Mucosa of stomach (tissue), 1 donor: ENCODE data around the gene MARK2.
A peak's percentile ranks its signal among the peaks of the same experiment; 100 is the strongest.

Experiments
- H3K27me3 ChIP-seq: one replicate; pipeline ENCODE4 v1.7.0; 2013; ENCODE audit warnings: mild to moderate bottlenecking, low read length; ENCODE audit not compliant: control insufficient read depth, insufficient read depth
- H3K36me3 ChIP-seq: one replicate; pipeline ENCODE4 v1.7.0; 2013; ENCODE audit warnings: low read length; ENCODE audit not compliant: control insufficient read depth, insufficient read depth
- H3K4me1 ChIP-seq: one replicate; pipeline ENCODE4 v1.7.0; 2013; ENCODE audit warnings: mild to moderate bottlenecking, low read length; ENCODE audit not compliant: control insufficient read depth, insufficient read depth
- H3K4me3 ChIP-seq: one replicate; pipeline ENCODE4 v1.7.0; 2013; ENCODE audit warnings: low read length
- H3K9ac ChIP-seq: one replicate; pipeline ENCODE4 v1.7.0; 2013; ENCODE audit warnings: mild to moderate bottlenecking, low read length, moderate library complexity
- H3K9me3 ChIP-seq: one replicate; pipeline ENCODE4 v1.7.0; 2013; ENCODE audit warnings: mild to moderate bottlenecking, low read length, moderate library complexity; ENCODE audit not compliant: control insufficient read depth
- donor health status: Pancreatic carcinoma.

MARK2 gene

DNA sequence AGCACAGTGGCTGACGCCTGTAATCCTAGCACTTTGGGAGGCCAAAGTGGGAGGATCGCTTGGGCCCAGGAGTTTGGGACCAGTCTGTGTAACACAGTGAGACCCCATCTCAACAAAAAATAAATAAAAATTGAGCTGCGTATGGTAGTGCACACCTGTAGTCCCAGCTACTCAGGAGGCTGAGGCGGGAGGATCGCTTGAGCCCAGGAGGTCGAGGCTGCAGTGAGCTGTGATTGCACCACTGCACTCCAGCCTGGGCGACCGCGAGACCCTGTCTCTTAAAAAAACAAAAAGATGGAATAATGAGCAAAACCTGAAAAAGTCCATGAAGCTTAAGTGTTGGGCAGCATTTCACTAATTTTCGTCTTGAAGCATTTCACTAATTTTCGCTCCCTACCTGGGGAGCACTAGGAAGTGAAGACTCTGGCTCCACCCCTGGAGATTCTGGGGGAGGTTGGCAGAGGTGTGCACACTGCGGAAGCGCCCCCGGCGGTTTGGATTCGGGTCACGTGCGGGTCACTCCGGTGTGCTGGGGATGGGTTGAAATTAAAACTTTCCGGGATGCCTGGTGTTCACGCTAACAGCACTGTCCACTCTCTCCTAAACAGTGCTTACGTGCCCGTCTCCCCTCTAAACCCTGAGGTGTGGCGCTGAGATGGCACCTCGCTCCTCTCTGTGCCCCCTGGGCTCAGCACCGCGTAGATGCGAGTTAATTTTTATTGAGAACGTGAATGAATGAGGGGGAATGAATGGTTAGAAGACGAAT lies 99.0 kb downstream of the MARK2 start:
- Histone ChIP-seq H3K9me3 (no peaks in the 10 kb centered on the region), H3K4me1 (peaks cover 5% of the 10 kb centered on the region), H3K9ac (peak overlapping the region; percentile 51), H3K36me3 (no peaks in the 10 kb centered on the region), H3K27me3 (no peaks in the 10 kb centered on the region), H3K4me3 (peak overlapping the region; percentile 45)

DNA sequence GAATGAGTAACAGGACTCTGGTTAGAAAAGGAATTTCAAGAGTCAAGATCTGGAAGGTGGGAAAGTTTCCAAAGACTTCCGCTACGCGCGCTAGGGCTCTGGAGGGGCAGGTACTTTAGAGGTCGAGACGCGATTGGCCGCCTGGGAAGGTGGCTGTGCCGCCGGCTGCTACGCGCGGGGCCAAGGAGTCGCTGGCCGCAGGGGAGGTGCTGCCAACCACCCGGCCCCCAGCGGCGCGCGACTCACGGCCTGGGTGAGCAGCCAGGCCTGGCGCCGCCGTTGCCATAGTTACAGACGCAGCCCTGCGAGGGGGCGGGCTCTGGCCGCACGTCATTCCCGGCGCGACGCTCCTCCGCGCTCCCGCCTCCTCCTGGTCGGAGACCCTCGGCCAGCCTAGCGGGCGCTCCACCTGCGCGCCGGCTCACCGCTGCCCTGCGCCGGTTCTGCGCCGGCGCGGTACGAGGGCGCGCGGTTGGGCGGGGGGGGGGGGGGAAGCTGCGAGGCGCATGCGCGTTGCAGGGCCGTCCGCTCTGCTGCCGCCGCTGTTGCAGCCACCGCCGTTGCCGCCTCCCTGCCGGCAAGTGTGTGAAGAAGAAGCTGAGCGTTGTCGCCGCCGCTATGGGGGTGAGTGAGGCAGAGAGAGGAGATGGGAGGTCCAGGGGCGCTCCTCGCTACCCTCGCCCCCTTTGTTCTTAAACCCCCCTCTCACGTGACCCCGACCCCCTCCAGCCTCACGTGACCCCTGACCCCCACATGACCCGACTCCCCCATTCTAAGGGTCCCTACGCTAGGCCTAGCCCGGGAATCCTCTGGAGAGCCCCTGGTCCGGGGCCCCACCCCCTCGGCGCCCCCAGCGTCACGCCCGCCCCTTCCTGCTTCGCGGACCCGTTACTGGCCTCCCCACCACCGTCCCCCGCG lies 99.8 kb downstream of the MARK2 start, which contains the start of gene NAA40:
Gene NAA40, plus strand, starts transcription at position 524 of the 918 bp plus-strand sequence. Its CDS starts 95 bp downstream, at position 619.
- H3K4me3 ChIP-seq: peak within 1 kb of the TSS; percentile 45
- no peaks in the 10 kb centered on the region for H3K27me3 ChIP-seq
- H3K36me3 ChIP-seq: no peaks in the 10 kb centered on the region
- peaks cover 5% of the 10 kb centered on the region for H3K4me1 ChIP-seq
- H3K9me3 ChIP-seq: no peaks in the 10 kb centered on the region
- peak within 1 kb of the TSS; percentile 80 for H3K9ac ChIP-seq

DNA sequence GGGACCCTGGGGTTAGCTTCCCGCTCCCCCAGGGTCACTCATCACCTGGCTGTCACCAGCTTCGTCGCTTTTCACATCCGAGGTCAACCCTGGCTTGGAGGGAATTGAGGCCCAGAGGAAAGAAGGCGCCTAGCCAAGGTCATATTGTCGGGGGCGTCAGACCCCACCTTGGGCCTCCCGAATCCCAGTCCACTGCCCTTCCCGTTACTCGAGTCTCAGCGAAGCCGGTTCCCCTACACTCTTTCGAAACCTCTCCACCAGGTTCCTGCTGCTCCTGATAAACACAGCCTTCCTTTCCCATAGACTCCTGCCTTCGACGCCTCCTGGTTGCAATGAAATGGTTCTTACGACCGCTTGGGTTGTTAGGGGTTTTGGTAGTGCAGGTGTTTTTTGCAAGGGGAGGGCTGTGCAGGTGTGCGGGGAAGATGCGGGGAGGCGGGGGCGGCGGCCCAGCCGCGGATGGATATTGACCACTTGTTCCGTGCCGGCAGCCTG lies 100.5 kb downstream of the MARK2 start:
- Histone ChIP-seq H3K4me3 (peak overlapping the region; percentile 44), H3K9me3 (no peaks in the 10 kb centered on the region), H3K36me3 (no peaks in the 10 kb centered on the region), H3K27me3 (no peaks in the 10 kb centered on the region), H3K4me1 (peaks cover 5% of the 10 kb centered on the region), H3K9ac (peak overlapping the region; percentile 80)

DNA sequence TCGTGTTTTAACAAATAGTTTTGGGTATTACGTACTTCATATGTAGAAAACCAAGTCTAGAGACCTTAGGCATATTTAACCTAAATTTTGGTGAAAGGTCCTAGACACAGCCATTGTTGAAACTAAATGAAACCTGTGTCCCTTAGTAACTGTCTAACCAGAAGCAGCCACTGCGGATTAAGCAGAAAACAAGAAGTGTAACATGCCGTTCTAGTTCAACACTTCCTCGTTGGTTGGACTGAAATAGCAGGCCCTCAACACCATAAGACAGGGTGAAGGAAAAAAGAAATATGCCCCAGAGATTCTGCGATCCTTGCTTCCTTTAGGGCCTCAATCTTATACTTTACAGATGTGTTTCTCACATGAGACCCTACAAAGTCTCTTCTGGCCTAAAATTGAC lies 101.9 kb downstream of the MARK2 start:
- peaks cover 14% of the 10 kb centered on the region for H3K4me1 ChIP-seq
- H3K36me3 ChIP-seq: no peaks in the 10 kb centered on the region
- H3K9me3 ChIP-seq: no peaks in the 10 kb centered on the region
- no peak overlapping the region for H3K4me3 ChIP-seq
- H3K9ac ChIP-seq: no peak overlapping the region
- H3K27me3 ChIP-seq: no peaks in the 10 kb centered on the region

DNA sequence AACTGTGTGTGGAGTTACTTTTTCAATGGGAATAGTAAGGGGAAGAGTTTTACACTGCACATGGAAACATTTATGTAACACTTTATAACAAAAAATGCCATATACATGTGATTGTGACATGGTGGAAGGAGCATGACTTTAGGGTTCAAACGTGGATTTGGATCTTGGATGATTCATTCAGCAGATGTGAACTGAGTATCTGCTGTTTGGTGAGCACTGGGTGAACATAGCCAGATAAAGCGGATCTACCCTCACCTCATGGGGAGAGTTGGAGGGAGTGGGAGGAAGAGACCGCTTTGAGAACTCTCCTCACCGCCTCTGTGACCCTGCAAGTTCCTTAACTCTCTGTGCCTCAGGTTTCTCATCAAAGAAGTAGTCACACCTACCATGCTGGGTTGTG lies 103.0 kb downstream of the MARK2 start:
- H3K4me3 ChIP-seq: no peak overlapping the region
- peaks cover 15% of the 10 kb centered on the region for H3K4me1 ChIP-seq
- no peaks in the 10 kb centered on the region for H3K36me3 ChIP-seq
- no peaks in the 10 kb centered on the region for H3K27me3 ChIP-seq
- H3K9me3 ChIP-seq: no peaks in the 10 kb centered on the region
- H3K9ac ChIP-seq: no peak overlapping the region

DNA sequence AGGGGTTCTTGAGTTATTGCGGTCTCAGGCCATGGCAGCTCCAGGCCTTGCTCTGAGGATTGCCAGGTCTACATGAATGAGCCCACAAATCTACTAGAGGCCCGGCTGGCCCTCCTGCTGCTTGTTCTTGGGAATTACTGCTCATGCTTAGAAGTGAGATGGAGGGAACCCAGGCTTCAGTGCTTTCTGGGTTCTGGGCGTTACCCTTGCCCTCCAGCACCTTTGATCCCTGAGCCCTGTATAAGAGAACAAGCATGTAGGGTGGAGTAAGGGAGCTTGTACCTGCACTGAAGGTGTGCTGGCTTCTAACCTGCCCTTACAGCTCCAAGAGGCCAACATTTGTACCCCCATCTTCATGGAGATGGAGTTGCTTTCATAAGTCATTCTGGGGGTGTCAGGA lies 103.9 kb downstream of the MARK2 start:
- Histone ChIP-seq H3K27me3 (no peaks in the 10 kb centered on the region), H3K9me3 (no peaks in the 10 kb centered on the region), H3K9ac (no peak overlapping the region), H3K4me3 (no peak overlapping the region), H3K4me1 (peaks cover 15% of the 10 kb centered on the region), H3K36me3 (no peaks in the 10 kb centered on the region)

DNA sequence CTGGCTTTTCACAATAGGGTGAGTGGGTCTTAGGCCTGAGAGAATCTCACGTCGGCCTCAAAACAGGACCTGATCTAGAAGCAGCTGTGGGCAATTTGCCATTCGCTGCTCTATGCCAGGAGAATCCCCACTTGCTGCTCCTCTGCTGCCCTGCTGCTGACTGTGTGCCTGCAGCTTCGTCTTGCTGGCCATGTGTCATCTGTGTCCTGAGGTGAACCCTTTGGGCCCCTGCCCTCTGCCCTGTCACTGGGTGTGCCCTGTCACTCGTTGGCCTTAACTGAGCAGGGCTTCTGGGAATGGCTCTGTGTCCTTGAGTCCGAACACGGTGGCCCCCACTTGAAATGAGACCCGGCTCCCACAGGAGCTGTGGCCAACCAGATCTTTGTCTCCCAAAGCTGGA lies 106.1 kb downstream of the MARK2 start:
- no peak overlapping the region for H3K9ac ChIP-seq
- H3K9me3 ChIP-seq: no peaks in the 10 kb centered on the region
- H3K27me3 ChIP-seq: no peaks in the 10 kb centered on the region
- no peak overlapping the region for H3K4me3 ChIP-seq
- H3K4me1 ChIP-seq: peaks cover 11% of the 10 kb centered on the region
- H3K36me3 ChIP-seq: no peaks in the 10 kb centered on the region

DNA sequence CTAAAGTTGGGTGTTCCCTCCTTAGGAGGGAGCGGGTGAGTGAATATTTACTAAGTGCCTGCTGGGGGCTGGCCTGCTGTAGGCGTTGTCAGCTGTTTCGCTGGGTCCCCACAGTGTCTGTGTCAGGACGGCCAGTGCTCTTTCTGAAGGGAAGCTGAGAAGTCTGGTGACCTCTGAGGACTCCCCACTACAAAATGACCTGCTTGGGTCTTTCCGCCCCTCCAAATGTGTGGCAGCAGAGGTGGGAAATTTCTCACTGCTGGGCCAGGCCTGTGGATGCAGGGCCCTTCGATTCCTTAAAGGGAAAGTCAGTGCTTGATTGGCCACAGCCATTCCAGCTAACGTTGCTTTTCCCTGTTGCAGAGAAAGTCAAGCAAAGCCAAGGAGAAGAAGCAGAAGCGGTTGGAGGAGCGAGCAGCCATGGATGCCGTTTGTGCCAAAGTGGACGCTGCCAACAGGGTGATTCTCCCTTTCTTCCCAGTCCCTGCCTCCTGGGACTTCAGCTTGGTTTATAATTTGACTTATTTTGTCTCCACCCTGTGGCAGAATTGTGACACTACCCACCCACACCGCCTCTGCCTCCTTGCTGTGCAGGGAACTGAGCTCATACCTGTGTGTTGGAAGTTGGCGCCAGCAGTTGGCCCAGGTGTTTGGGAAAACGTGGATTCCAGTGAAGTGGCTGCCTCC lies 106.7 kb downstream of the MARK2 start:
- no peaks in the 10 kb centered on the region for H3K9me3 ChIP-seq
- no peaks in the 10 kb centered on the region for H3K36me3 ChIP-seq
- no peaks in the 10 kb centered on the region for H3K27me3 ChIP-seq
- no peak overlapping the region for H3K4me3 ChIP-seq
- peaks cover 11% of the 10 kb centered on the region for H3K4me1 ChIP-seq
- no peak overlapping the region for H3K9ac ChIP-seq

DNA sequence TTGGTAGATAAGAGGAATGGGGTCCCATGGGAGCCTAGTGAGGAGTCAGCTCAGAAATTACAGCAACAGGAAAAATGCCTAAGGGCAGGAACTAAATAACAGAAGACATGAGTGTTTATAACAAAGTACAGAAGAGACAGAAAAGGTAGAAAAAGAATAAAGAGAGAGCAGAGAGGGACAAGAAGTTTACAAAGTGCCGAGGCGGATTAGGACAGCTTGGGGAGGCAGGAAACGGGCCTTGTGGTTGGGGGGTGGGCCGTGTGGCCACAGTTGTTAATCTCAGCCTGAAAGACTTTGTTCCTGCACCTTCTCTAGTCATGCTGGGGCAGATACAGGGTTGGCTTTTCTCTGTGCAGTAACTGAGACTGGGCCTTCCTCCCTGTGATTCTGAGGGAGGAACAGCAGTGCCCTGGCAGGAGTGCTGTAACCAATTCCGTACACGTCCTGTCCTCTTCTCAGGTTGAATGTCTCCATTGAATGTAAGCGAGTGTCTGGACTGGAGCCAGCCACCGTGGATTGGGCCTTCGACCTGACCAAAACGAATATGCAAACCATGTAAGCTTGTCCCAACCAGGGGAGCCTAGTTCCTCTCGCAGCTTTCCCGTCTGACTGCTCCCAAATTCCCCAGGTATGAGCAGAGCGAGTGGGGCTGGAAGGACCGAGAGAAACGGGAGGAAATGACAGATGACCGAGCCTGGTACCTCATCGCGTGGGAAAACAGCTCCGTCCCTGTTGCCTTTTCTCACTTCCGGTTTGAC lies 113.0 kb downstream of the MARK2 start:
- no peaks in the 10 kb centered on the region for H3K27me3 ChIP-seq
- peaks cover 13% of the 10 kb centered on the region for H3K36me3 ChIP-seq
- H3K9me3 ChIP-seq: no peaks in the 10 kb centered on the region
- no peak overlapping the region for H3K4me3 ChIP-seq
- H3K9ac ChIP-seq: no peak overlapping the region
- no peaks in the 10 kb centered on the region for H3K4me1 ChIP-seq

DNA sequence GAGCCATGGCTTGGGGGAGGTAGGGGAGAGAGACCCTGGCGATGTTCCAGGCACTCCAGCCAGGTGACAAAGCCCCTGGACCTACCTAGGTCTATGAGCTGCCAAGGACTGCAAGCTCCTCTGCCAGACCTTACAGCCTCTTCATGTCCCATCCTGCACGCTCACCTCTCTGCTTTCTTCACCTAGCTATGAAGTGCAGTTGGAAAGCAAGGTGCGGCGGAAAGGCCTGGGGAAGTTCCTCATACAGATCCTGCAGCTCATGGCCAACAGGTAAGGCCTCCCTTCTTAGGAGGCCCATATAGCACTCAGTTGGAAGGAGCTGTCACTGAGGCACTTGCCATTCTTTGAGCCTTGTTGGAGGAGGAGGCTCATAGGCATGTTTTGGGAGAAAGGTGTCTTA lies 113.7 kb downstream of the MARK2 start:
- Histone ChIP-seq H3K27me3 (no peaks in the 10 kb centered on the region), H3K36me3 (peaks cover 13% of the 10 kb centered on the region), H3K9ac (no peak overlapping the region), H3K4me1 (no peaks in the 10 kb centered on the region), H3K9me3 (no peaks in the 10 kb centered on the region), H3K4me3 (no peak overlapping the region)

DNA sequence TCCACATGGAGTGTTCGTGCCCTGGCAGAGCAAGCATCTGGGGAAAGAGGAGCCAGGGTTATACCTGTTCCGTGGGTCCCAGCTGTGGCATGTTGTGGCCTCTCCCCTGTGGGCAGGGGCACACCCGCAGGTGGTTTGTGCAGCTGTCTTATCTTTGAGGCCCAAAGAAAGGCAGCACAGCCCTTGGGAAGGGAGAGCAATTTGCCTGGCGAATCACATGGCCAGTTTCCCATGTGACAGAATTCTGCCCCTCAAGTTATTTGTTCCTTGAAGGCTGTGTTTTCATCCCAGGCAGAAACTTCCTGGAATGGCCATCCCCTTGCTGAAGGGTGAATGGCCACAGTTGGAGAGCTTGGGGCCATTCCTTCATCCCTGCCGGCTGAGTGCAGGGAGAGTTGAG lies 119.1 kb downstream of the MARK2 start:
- Histone ChIP-seq H3K36me3 (peaks cover 13% of the 10 kb centered on the region), H3K4me3 (no peak overlapping the region), H3K9me3 (no peaks in the 10 kb centered on the region), H3K4me1 (peaks cover 5% of the 10 kb centered on the region), H3K9ac (no peak overlapping the region), H3K27me3 (peaks cover 10% of the 10 kb centered on the region)
